KOPT-K1 (cell line): ENCODE data around the gene ATF7.
A peak's percentile ranks its signal among the peaks of the same experiment; 100 is the strongest.

ENCODE experiments used
- H3K27ac ChIP-seq: fragments of 200-600 bp; sonication (generic); 2 replicates; pipeline ENCODE4 v1.5.1; 2016; ENCODE audit warnings: antibody characterized with exemption, mild to moderate bottlenecking, low read depth, low read length; ENCODE audit not compliant: poor library complexity, severe bottlenecking
- H3K36me3 ChIP-seq: fragments of 200-600 bp; sonication (generic); 2 replicates; pipeline ENCODE4 v1.5.1; 2017; ENCODE audit warnings: antibody characterized with exemption, mild to moderate bottlenecking, low read length, moderate library complexity; ENCODE audit not compliant: insufficient read depth
- H3K9me3 ChIP-seq: fragments of 200-600 bp; sonication (generic); 2 replicates; pipeline ENCODE4 v1.5.1; 2017; ENCODE audit warnings: antibody characterized with exemption, low read length, mild to moderate bottlenecking; ENCODE audit not compliant: insufficient read depth, poor library complexity, severe bottlenecking

ATF7 gene

GRCh38 chr12:53594897-53595615 lies 31.1 kb downstream of the ATF7 start:
- Histone ChIP-seq H3K36me3 (no peaks in the 10 kb centered on the region), H3K27ac (no peak overlapping the region), H3K9me3 (no peaks in the 10 kb centered on the region)

- H3K9me3 ChIP-seq = no peaks in the 10 kb centered on the region
- H3K36me3 ChIP-seq = no peaks in the 10 kb centered on the region
- H3K27ac ChIP-seq = peak overlapping the region; percentile 56
Observed at GRCh38 chr12:53593707-53594106, 32.5 kb downstream of the ATF7 start.

- Histone ChIP-seq H3K9me3 (no peaks in the 10 kb centered on the region), H3K27ac (peak overlapping the region; percentile 56)
Observed at GRCh38 chr12:53593031-53593430, 33.2 kb downstream of the ATF7 start.

GRCh38 chr12:53592426-53592825 lies 33.8 kb downstream of the ATF7 start:
- no peaks in the 10 kb centered on the region for H3K9me3 ChIP-seq
- H3K27ac ChIP-seq = peak overlapping the region; percentile 56

More at GRCh38 chr12:53593031-53593430, 33.2 kb downstream of the ATF7 start:
- no peaks in the 10 kb centered on the region for H3K36me3 ChIP-seq

GRCh38 chr12:53591301-53592206 lies 34.6 kb downstream of the ATF7 start:
- peak overlapping the region; percentile 56 for H3K27ac ChIP-seq
- no peaks in the 10 kb centered on the region for H3K36me3 ChIP-seq
- no peaks in the 10 kb centered on the region for H3K9me3 ChIP-seq

More at GRCh38 chr12:53592426-53592825, 33.8 kb downstream of the ATF7 start:
- no peaks in the 10 kb centered on the region for H3K36me3 ChIP-seq

GRCh38 chr12:53590652-53591051 lies 35.5 kb downstream of the ATF7 start:
- Histone ChIP-seq H3K9me3 (no peaks in the 10 kb centered on the region), H3K27ac (no peak overlapping the region)

GRCh38 chr12:53589915-53590314 lies 36.3 kb downstream of the ATF7 start:
- Histone ChIP-seq H3K27ac (no peak overlapping the region), H3K36me3 (no peaks in the 10 kb centered on the region), H3K9me3 (no peaks in the 10 kb centered on the region)

More at GRCh38 chr12:53590652-53591051, 35.5 kb downstream of the ATF7 start:
- H3K36me3 ChIP-seq = no peaks in the 10 kb centered on the region

GRCh38 chr12:53589423-53589822 lies 36.8 kb downstream of the ATF7 start:
- no peak overlapping the region for H3K27ac ChIP-seq
- H3K36me3 ChIP-seq = peaks cover under 1% of the 10 kb centered on the region; the same call in 1 of the 2 replicates
- no peaks in the 10 kb centered on the region for H3K9me3 ChIP-seq

- Histone ChIP-seq H3K9me3 (no peaks in the 10 kb centered on the region), H3K36me3 (peaks cover 5% of the 10 kb centered on the region; the same call in 1 of the 2 replicates), H3K27ac (no peak overlapping the region)
Observed at GRCh38 chr12:53588123-53588522, 38.1 kb downstream of the ATF7 start.

GRCh38 chr12:53586745-53587144 lies 39.4 kb downstream of the ATF7 start:
- H3K36me3 ChIP-seq = peaks cover 5% of the 10 kb centered on the region; the same call in 1 of the 2 replicates
- no peaks in the 10 kb centered on the region for H3K9me3 ChIP-seq
- peak overlapping the region; percentile 8 for H3K27ac ChIP-seq

- Histone ChIP-seq H3K27ac (peak overlapping the region; percentile 28), H3K36me3 (peaks cover 5% of the 10 kb centered on the region; the same call in 1 of the 2 replicates), H3K9me3 (no peaks in the 10 kb centered on the region)
Observed at GRCh38 chr12:53585448-53586125, 40.6 kb downstream of the ATF7 start.

GRCh38 chr12:53579545-53579955 lies 46.6 kb downstream of the ATF7 start:
- H3K36me3 ChIP-seq = peaks cover 5% of the 10 kb centered on the region; the same call in 1 of the 2 replicates
- no peak overlapping the region for H3K27ac ChIP-seq
- no peaks in the 10 kb centered on the region for H3K9me3 ChIP-seq

GRCh38 chr12:53578783-53579182 lies 47.4 kb downstream of the ATF7 start:
- Histone ChIP-seq H3K9me3 (no peaks in the 10 kb centered on the region), H3K36me3 (no peaks in the 10 kb centered on the region; the same call in 1 of the 2 replicates), H3K27ac (no peak overlapping the region)

- Histone ChIP-seq H3K9me3 (no peaks in the 10 kb centered on the region), H3K27ac (no peak overlapping the region), H3K36me3 (no peaks in the 10 kb centered on the region; the same call in 1 of the 2 replicates)
Observed at GRCh38 chr12:53577941-53578352, 48.2 kb downstream of the ATF7 start.
